CD4-positive, alpha-beta T cell treated with Interleukin-1 beta for 1 hour (primary cell): ENCODE results near the gene GOLPH3.
A peak's percentile ranks its signal among the peaks of the same experiment; 100 is the strongest.
"Not testable (repeated sequence)": the region's sequence is repeated elsewhere in the genome, so short reads cannot be mapped to it uniquely, and the experiment has no call there.

Experiments
- DNase-seq, 2 donors: peaks; one replicate each; pipeline ENCODE4 v3.0.0-alpha.2; 2020 to 2022

The GOLPH3 gene

GRCh38 chr5:32096891-32097595, 77.1 kb downstream of the GOLPH3 start:
- DNase-seq: no peak

- DNase-seq: no peak
These were observed 78.9 kb downstream of the GOLPH3 start for GRCh38 chr5:32095261-32095671.

- no peak for DNase-seq
These were observed 79.4 kb downstream of the GOLPH3 start for GRCh38 chr5:32094691-32095090.

GRCh38 chr5:32092938-32093812, 80.9 kb downstream of the GOLPH3 start:
- DNase-seq: peak; percentile 49 to 60

- DNase-seq: no peak
These were observed 83.4 kb downstream of the GOLPH3 start for GRCh38 chr5:32090755-32091128.

GRCh38 chr5:32090026-32090754, 83.9 kb downstream of the GOLPH3 start:
- no peak for DNase-seq

GRCh38 chr5:32089146-32090000, 84.7 kb downstream of the GOLPH3 start:
- no peak for DNase-seq

- DNase-seq: no peak
These were observed 85.9 kb downstream of the GOLPH3 start for GRCh38 chr5:32088214-32088613.

GRCh38 chr5:32087086-32088082, 86.7 kb downstream of the GOLPH3 start:
- DNase-seq: no peak

GRCh38 chr5:32083981-32084430, 90.1 kb downstream of the GOLPH3 start:
- no peak for DNase-seq

GRCh38 chr5:32082701-32083100, 91.4 kb downstream of the GOLPH3 start:
- no peak for DNase-seq

- not testable (repeated sequence) for DNase-seq
These were observed 93.6 kb downstream of the GOLPH3 start for GRCh38 chr5:32080565-32080964.

GRCh38 chr5:32078855-32079254, 95.3 kb downstream of the GOLPH3 start:
- not testable (repeated sequence) for DNase-seq

GRCh38 chr5:32076699-32077695, 97.1 kb downstream of the GOLPH3 start:
- peak; percentile 18 to 25 for DNase-seq
